A549 treated with GW870086 at 1 μM for 4 hours (cell line): ENCODE results near the gene TENT5A. TPM values are rescaled to one million over a fixed set of nuclear protein-coding genes. Genes with fewer than 3 reads are reported as not detected.

Source experiments
- total RNA-seq: library from RNA; stranded (reverse); fragments of 200-300 nt; extraction: Qiagen RNA extraction; gene quantifications from 5 replicates; pipeline ENCODE4 v1.2.3, GENCODE V29; 2022; ENCODE audit warnings: low read depth

The TENT5A gene
- 0.82 to 1.1 TPM (median 1.0 TPM) in 5 replicates for total RNA-seq

GRCh38 chr6:81752084-81752920, at the start of gene TENT5A:
TSS of gene TENT5A (minus strand) at chr6:81752681. CDS start at chr6:81752141, 540 bp downstream.

